ENCODE data around the gene FAM241B.
A peak's percentile ranks its signal among the peaks of the same experiment; 100 is the strongest.

The FAM241B gene, protein sequence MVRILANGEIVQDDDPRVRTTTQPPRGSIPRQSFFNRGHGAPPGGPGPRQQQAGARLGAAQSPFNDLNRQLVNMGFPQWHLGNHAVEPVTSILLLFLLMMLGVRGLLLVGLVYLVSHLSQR

DNA sequence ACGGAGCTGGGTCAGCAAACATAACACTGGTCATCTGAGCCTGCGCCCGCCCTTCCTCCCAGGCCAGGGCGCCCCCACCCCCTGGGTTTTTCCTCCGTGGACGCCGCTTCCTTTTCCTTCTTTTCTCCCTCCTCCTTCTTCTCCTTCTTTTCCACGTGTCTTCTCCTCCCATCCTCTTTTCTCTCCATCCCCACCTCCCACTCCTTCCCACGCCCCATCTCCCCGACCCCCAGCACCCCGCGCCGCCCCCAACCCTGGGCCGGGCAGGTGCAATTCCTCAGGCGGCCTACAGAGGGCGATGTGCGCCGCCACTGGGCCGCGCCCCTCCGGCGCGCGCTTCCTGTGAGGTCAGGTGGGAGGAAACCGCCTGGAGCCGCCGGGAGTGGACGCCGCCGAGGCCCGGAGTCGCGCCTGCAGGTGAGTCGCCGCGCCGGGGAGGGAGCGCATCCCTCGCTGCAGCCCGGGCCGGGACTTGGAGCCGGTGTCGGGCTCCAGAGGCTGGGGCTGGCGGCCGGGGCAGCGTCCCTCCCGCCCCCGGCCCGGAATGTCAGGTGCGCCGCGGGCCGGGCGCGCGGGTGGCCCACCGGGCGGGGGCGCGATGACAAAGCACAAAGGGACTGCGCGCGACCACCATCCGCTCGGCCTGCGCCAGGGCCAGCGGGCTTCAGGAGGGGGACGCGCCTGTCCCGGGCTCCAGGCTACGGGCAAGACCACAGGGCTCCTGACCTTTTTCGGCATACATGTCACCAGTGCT is at the start of gene FAM241B:
TSS of gene FAM241B (plus strand) at position 351 of the 754 bp plus-strand sequence. CDS start 1,497 bp downstream, outside the sequence.
- DNase-seq = peak; percentile 76

DNA sequence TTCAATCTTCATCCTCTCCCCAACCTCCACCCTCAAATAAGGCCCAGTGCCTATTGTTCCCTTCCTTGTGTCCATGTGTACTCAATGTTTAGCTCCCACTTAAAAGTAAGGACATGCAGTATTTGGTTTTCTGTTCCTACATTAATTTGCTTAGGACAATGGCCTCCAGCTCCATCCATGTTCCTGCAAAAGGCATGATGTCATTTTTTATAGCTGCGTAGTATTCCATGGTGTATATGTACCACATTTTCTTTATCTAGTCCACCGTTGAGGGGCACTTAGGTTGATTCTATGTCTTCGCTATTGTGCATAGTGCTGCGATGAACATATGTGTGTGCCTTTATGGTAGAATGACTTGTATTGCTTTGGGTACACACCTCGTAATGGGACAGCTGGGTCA is 49.6 kb upstream of the FAM241B start:
- DNase-seq = no peak

DNA sequence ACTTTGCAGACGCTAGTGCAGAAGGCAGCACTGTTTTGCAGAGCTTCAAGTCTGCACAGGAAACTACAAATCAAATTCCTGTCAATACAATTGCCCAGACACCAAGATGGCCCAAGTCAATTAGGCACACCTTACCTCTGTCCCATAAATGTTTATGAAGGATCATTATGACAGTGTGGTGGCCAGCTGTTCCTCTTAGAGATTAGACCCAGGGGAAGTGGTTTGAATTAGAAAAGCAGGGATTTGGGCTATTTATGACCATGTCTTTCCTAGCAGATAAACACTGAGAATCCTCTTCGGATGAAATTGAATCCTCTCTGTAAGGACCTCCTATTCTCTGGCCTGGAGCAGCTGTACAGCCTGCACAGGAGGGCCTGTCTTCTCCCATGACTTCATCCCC is 46.9 kb upstream of the FAM241B start:
- DNase-seq = no peak

DNA sequence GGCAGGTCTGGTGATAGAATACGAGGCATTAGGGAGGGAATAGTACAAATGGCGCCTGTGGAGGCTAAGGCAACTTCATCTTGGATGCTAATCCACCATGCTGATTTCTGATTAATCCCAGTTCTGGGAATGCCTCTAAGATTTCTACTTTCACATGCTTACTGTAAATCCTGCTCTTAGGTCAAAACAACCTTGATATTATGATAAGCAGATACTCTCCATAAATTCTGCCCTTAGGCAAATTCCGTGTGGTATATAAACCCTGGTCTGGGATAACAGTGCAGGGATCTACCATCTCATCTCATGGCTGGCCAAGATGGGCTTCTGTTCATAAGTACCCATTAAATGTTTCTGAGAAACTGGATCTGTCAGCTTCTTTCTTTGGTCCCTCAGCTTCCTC is 45.4 kb upstream of the FAM241B start:
- no peak for DNase-seq

DNA sequence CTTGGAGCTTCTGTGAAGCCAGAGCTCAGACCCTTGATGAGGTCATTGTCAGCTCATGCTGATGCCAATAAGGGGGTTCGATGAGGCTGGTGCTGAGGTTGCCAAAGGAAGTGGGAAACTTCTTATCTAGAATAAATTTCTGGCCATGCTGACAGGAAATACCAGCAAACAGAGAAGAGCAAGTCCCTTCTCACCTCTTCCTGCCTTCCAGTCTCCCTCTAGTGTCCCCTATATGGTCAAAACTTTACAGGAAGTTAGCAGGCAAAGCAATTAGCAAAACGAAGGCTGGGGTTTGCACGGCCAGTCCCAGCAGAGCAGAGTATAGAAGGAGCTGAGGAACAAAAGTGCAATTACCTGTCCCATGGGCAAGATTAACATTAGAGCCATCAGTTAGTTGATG is 41.7 kb upstream of the FAM241B start:
- DNase-seq = no peak

DNA sequence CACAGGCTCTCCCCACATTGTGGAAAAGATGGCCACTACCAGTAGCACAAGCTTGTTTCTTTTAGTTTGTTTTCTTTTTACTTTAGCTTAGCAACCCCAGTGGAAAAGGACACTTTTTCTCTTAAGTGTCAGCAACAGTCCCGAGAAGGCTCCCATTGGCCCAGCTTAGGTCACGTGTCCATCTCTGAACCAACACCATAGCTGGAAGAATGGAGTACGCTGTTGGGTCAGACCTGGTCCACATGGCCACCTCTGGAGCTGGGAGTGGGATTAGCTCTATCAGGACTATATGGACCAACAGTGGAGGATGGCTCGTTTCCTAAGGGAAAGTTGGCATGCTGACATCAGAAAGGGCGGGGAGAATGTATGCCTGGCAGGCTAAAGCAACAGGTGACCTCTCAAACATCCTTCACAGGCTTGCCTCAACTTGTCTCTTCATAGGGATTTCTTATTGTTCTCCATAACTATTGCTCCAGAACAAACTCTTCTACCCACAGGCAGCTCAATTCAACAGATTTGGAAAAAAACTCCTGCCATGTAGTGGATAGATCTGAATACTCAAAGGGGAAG is 29.2 kb upstream of the FAM241B start:
- no peak for DNase-seq

DNA sequence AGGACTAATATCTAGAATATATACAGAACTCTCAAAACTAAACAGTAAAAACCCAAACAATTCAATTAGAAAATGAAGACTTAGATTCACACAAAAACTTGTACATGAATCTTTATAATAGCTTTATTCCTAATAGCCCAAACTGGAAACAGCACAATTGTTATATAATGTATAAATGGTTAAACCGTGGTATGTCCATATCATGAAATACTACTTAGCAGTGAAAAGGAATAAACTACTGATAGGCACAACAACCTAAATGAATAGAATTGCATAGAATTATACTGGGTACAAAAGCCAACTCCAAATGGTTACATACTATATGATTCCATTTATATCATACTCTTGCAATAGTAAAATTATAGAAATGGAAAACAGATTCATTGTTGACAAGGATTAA is 21.0 kb upstream of the FAM241B start:
- DNase-seq = no peak

DNA sequence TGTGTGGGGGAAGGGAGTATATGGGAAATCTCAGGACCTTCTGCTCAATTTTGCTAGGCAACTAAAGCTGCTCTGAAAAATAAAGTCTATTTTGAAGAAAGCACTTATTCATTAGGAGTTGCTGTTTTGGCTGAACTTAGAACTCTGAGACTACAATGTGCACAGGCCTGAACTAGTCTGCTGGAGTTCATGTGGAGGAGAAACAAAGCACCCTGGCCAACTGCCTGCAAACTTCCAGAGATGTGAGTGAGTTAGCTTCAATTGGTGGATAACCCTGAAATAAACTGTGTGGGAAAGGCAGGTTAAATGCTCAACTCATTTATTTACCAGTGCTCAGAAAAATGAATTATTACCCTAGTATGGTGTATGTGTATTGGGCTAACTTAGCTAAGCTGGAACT is 17.3 kb upstream of the FAM241B start:
- no peak for DNase-seq

DNA sequence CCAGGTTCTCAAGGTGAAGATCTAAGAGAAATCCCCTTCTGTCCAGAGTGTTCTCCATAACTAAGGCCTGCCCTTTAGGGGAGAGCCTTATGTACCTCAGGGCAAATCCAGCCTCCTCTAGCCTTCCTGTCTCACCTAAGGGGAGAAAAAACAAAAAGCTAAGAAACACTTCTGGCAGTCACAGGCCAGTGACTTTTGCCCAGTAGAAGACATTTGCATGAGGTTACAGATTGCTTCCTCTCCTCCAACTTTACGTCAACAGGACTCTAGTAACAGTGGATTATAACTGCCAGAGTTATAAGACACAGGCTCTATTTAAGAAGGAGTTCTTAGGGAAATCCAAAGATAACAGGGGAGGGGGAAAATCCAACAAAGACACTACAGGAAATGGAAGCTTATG is 15.9 kb upstream of the FAM241B start:
- no peak for DNase-seq

DNA sequence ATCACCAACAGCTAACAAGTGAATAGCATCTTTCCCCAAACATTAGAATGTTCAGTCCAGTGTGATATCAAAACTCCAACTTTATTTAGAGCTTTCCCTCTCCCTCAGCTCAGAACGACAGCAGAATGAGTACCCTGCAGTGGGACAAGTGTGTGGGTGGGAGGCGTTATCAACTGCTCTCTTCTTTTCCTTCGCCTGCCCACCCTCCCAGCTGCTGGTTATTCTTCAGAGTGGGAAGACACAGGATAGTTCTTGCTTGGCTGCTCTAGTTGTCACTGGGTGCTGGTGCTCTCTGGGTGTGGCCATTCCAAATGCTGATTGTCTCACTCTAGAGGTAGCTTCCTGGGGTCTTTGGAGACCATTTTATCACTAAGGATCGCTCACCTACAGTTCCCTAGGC is 13.7 kb upstream of the FAM241B start:
- DNase-seq = no peak

DNA sequence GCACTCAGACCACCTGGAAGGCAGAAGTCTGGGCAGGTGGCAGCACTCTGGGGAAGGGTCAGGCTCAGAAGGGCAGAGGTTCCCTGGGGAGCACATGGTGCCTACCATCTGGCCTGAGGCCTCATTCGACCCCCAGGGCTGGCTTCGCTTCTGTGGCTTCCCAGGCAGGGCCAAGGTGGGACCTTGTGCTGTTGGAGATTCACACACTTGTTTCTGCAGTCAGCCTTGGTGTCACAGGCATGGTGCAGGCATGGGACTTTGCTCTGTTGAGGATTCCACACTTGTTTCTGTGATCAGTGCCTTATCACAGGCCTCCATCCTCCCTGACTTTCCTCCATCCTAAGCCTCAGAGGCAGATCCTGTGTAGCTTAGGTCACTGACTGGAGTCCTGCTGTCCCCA is 11.3 kb upstream of the FAM241B start:
- DNase-seq = no peak

DNA sequence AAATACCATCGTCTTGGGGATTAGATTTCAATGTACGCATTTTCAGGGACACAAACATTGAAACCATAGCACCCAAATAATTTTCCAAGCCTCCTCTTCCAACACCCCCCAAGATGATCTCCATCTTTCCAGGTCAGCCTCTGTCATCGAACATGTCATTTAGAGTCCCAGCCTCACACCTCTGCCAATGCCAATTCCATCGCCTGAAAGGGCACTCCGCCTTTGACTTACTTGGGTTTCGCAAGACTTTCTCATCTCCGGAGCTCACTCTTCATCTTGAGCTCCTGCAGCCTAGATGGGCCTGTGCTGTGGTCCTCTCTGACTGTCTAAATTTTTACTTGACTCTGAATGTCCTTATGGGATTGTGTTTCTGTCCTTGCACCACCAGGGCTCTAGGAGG is 10.4 kb upstream of the FAM241B start:
- DNase-seq = no peak

DNA sequence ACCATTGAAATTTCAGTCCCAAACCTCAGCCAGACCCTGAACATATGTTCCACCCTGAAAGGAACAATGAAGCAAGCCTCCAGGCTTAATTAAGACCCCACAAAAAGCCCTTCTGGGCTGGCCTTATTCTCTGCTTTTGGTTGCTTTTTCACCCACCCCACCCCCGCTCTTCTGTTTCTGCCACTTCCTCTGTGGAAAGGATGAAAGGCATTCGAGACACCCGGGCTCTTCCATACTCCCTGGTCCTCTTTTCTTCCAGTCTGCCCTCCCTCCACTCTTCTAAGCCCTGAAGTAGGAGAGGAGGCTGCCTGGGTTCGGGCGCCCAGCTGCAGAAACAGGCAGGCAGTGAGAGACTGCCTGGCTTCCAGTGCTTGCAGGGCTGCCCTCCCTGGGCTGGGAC is 9.4 kb upstream of the FAM241B start:
- DNase-seq = no peak

DNA sequence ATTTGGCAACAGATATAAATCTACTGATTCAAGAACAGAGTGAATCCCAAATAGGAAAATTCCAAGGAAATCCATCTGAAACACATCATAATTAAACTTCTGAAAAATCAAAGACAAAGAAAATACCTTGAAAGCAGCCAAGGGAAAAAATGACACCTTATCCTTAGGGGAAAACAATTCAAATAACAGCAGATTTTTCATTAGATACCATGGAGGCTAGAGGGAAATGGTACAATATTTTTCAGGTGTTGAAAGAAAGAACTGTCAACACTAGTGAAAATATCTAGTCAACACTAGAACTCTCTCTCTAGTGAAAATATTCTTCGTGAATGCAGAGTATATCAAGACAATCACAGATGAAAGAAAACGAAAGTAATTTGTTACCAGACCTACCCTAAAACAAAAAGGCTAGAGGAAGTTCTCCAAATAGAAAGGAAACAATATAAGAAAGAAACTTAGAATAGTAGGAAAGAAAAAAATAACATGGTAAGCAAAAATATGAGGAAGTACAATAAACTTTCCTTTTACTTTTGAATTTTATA is 5.7 kb upstream of the FAM241B start:
- DNase-seq = no peak

DNA sequence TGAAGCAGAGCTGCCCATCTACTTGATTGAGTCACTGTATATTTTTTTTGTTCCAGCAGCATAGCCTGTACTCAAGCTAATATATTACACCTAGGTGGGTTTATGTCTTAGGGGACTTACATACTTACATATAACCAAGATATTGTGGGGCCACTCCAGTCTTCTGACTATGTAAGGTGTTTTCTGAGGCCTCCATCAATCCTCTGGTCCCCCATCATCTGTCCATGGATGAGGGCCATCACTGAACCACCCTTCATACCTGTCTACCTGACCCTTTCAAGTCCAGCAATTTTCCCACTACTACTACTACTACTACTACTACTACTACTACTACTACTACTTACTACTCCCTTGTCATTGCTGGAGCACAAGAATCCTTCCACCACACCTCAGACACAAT is 3.2 kb upstream of the FAM241B start:
- DNase-seq = no peak

DNA sequence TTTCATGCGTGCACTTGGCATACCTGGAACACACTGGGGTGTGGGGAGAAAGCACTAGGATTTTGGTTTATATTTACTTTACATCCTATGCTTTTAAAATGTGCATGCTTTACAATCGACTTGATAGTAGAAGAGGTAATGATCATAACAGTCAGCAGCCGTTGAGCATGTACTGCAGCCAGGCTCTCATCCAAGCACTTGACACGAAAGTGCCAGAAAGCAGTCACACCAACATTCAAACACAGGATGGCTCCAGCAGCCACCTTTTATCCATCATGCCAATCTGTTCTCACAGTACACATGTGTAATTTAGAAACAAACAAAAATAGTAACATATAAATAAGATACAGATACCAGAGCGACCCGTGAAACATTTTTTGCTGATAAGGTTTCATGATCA is 1.2 kb upstream of the FAM241B start:
- DNase-seq = no peak

DNA sequence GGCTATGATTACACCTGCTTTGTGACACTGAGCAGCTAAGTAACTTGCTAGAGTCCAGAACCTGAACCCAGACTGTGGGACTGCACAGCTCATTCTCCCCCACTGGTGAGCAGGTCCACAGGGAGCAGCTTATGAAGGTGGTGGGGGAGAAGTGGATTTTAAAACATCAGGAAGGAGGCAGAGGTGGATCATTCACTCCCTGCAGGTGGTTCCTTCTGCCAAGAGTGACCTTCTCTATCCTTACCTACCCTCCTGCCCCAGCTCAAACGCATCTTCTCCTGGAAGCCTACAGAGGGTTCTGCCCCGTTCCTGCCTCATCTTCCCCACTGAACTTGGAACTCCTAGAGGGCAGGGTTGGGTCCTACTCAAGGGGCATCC is 539 bp upstream of the FAM241B start:
- DNase-seq = no peak

DNA sequence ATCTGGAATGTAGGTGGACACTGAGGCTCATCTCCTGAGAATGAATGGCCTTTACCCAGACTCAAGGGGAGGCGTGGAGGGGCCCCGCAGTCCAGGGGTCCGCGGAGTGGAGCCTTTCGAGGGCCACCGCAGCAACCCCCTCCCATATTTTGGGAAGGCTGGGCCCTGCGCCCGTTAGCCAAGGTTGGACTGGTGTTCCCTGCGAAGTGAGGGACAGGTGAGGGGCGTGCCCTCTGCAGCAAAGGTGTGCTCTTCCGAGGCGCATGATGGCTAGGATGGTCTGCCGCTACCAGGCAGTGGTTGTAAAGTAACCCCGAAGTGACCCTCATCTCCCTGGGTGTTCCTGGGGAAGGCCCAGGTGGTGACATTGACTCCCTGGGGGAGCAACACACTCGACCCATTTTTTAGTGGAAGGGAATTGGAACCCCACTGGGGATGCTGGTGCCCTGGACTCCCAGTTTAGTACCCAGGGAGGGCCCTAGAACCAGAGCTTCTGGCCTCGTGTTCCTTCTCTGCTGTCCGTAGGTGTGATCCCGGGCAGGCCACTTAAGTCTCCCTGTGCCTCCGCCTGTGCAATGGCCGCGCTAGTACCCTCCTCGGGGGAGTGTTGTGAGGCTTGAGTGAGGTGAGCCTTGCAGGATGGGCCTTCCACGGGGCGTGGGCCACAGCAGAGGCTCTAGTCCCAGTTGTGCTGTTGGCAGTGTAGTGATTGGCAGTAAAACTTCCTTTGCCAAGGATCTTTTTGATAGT is 779 bp downstream of the FAM241B start:
- DNase-seq = no peak

DNA sequence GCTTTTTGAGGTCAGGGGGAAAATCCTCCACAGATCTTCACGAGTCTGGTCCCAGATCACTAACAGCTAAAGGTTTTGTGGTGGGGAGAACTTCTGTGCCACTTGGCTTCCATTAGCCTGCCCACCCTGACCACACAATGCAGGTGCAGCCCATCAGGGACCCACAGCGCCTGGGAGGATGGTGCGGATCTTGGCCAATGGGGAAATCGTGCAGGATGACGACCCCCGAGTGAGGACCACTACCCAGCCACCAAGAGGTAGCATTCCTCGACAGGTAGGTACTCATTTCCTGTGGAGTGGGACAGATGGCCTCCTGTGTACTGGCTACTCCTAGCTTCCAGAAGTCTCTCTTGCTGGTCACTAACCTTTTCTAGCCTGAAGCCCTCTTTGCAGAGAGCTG is 1.5 kb downstream of the FAM241B start:
- no peak for DNase-seq

DNA sequence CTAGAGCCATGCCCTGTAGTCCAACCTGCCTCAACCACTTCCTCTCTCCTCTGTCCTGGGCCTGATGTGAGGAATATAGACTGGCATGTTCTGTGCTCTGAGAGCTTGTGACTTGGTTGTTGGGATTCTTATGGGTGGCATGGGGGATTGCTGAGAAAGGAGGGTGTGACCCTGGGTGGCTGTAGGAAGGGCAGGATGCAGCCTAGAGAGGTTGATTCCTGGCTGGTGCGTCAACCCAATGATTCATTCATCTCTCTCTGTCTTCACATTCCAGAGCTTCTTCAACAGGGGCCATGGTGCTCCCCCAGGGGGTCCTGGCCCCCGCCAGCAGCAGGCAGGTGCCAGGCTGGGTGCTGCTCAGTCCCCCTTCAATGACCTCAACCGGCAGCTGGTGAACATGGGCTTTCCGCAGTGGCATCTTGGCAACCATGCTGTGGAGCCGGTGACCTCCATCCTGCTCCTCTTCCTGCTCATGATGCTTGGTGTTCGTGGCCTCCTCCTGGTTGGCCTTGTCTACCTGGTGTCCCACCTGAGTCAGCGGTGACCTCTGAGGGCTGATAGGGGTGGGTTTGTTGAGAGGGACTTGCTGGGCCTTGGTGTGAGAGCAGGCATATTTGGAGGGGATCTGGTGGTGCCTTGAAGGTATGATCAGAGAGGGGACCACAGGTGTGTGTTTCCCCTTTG is 2.6 kb downstream of the FAM241B start:
- no peak for DNase-seq

DNA sequence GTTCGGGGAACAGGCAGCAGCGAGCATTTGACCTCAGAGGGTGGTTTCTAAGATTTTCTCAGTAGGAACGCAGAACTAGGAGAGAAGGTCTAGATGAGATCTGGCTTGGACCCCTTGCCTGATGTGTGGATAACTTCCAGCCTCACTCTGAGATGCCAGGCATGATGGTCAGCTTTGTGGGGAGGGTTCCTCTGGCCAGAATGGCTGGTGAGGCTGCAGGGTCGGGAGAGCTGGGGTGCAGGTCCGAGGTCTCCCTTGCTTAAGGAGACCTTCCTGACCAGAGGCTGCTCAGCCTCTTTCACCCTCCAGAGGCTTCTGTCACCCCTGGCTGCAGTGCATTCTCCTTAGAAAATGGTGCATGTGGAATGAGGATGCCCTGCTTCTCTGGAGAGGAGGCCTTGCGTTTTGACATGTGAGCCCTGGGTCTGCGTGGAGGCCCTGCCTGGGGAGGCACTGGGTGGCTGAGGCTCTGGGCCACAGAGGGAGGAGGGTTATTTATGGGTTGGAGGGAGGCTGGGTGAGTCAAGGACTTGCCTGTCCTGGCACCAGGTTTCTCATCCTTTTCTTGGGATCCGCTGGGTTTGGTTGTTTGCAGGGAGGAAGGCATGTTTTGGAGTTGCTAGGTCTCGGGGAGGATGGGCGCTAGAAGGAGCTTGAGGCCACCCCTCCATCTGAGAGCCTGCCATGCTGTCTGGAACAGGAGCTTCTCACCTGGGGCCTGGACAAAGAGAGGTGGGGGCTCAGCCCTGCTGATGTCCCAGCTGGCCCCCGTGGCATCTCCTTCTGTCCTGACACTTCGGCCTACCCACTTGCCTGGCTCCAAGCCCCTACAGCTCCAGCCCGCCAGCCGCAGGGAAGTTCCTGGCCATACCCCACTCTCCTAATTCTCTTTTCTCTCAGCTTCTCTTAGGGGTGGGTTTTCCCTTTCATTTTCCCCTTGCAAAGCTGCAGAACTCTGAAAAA is 3.9 kb downstream of the FAM241B start:
- no peak for DNase-seq

Data from activated naive CD4-positive, alpha-beta T cell treated with Interleukin-2 at 50 U/mL for 16 hours (primary cell).